ENCODE data around the gene MED1.

DNA sequence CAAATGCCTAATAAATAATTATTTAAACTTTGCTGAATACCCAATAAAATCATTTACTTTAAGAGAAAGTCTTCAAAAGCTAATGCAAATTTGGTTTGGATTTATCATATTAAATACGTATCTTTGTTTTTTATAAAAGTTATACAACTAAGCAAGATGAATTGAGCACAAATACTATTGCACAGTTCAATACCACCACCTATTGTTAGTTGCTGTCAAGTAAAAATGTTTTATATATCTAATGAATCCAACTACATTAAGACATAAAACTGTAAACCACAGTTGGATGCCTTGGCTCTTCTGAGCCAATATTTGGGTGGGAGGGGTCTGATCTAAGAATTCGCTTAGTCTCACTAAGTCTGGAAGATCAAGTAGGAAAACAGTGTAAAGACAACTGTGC is 57.3 kb downstream of the MED1 start:
- TF ChIP-seq TAF1 (IDR thresholded peaks at IDR 0.05; ENCODE audit: low read depth) = no peak
- TF ChIP-seq CEBPB (IDR thresholded peaks at IDR 0.05) = no peak
- no peak for TF ChIP-seq TCF12 (IDR thresholded peaks at IDR 0.05; ENCODE audit: low read depth)
- TF ChIP-seq, protein P1, sequence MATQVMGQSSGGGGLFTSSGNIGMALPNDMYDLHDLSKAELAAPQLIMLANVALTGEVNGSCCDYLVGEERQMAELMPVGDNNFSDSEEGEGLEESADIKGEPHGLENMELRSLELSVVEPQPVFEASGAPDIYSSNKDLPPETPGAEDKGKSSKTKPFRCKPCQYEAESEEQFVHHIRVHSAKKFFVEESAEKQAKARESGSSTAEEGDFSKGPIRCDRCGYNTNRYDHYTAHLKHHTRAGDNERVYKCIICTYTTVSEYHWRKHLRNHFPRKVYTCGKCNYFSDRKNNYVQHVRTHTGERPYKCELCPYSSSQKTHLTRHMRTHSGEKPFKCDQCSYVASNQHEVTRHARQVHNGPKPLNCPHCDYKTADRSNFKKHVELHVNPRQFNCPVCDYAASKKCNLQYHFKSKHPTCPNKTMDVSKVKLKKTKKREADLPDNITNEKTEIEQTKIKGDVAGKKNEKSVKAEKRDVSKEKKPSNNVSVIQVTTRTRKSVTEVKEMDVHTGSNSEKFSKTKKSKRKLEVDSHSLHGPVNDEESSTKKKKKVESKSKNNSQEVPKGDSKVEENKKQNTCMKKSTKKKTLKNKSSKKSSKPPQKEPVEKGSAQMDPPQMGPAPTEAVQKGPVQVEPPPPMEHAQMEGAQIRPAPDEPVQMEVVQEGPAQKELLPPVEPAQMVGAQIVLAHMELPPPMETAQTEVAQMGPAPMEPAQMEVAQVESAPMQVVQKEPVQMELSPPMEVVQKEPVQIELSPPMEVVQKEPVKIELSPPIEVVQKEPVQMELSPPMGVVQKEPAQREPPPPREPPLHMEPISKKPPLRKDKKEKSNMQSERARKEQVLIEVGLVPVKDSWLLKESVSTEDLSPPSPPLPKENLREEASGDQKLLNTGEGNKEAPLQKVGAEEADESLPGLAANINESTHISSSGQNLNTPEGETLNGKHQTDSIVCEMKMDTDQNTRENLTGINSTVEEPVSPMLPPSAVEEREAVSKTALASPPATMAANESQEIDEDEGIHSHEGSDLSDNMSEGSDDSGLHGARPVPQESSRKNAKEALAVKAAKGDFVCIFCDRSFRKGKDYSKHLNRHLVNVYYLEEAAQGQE (IDR thresholded peaks at IDR 0.05; ENCODE audit: low read depth) = no peak
- no peak for TF ChIP-seq EP300 (IDR thresholded peaks at IDR 0.05; ENCODE audit: borderline replicate concordance)
- TF ChIP-seq RAD21 (IDR thresholded peaks at IDR 0.05; ENCODE audit: low read depth) = peak; percentile 27; the same call in 1 of the 2 replicates
- TF ChIP-seq NFIC (IDR thresholded peaks at IDR 0.05) = no peak
- TF ChIP-seq YY1 (IDR thresholded peaks at IDR 0.05; ENCODE audit: low read depth) = no peak
- TF ChIP-seq CREB1 (IDR thresholded peaks at IDR 0.05; ENCODE audit: low read depth) = no peak

Measured in Ishikawa (cell line).